Subcutaneous adipose tissue (tissue), 4 donors: Measurements from ENCODE around the gene GPR153. TPM values are rescaled to one million over a fixed set of nuclear protein-coding genes. Genes with fewer than 3 reads are reported as not detected.

ENCODE experiments used
- total RNA-seq, 4 donors: library from RNA; depleted of rRNA; stranded (reverse); fragments of >200 nt; gene quantifications; one replicate each; pipeline ENCODE4 v1.1.0, GENCODE V29; 2016
- TF ChIP-seq, protein P1 (sequence below): fragments of 450-650 bp; IDR thresholded peaks from one replicate; pipeline ENCODE4 v1.5.1; 2016; ENCODE audit warnings: low read depth, mild to moderate bottlenecking, control low read depth, antibody characterized with exemption, moderate library complexity

Gene GPR153
- total RNA-seq, 4 donors from 2014 or later, result 8.2 to 37.9 (median 16.0) TPM

DNA sequence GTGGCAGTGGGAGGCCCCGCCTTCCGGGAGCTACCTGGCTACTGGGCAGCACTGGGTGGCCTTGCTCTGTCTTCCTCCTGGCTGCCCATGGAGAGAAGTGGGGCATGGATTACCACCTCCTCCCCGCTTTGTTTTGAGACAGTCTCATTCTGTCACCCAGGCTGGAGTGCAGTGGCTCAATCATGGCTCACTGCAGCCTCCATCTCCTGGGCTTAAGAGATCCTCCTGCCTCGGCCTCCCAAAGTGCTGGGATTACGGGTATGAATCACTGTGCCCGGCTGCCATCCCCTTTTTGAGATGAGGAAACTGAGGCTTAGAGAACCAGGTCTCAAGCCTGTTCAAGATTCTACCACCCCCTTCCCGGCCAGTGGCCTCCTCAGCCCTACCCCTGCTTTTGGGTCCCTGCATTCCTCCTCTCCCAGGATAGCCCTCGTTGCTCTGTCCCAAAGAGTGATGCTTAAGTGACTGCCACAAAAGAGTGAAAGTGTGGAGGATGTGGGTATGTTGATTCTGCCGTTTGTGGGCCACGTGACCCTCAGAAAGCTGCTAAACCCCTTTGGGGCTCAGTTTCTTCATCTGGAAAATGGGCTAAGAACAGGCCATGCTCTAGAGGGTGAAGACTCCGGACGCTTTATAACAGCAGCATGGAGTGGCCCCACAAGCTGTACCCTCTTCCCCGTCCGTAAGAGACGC lies 9.1 kb downstream of the GPR153 start:
- TF ChIP-seq, protein P1, sequence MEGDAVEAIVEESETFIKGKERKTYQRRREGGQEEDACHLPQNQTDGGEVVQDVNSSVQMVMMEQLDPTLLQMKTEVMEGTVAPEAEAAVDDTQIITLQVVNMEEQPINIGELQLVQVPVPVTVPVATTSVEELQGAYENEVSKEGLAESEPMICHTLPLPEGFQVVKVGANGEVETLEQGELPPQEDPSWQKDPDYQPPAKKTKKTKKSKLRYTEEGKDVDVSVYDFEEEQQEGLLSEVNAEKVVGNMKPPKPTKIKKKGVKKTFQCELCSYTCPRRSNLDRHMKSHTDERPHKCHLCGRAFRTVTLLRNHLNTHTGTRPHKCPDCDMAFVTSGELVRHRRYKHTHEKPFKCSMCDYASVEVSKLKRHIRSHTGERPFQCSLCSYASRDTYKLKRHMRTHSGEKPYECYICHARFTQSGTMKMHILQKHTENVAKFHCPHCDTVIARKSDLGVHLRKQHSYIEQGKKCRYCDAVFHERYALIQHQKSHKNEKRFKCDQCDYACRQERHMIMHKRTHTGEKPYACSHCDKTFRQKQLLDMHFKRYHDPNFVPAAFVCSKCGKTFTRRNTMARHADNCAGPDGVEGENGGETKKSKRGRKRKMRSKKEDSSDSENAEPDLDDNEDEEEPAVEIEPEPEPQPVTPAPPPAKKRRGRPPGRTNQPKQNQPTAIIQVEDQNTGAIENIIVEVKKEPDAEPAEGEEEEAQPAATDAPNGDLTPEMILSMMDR, result no peak

DNA sequence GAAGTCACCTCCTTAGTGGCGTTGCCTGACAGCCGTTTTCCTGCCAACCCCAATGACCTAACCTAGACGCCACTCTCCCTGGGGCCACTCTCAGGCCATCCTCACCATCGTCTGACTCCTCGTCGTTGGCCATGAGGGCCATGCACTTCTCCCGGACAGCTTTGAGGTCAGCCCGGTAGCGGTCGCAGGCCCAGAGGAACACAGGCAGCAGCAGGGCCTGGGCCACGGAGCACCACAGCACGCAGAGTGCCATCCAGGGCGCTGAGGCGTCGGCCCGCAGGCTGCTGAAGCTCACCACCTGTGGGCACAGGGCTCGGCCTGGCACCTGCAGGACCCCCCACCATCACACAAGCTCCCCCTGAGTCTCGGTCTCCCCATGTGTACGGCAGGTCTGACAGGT lies 9.7 kb downstream of the GPR153 start:
- TF ChIP-seq, protein P1, result no peak

DNA sequence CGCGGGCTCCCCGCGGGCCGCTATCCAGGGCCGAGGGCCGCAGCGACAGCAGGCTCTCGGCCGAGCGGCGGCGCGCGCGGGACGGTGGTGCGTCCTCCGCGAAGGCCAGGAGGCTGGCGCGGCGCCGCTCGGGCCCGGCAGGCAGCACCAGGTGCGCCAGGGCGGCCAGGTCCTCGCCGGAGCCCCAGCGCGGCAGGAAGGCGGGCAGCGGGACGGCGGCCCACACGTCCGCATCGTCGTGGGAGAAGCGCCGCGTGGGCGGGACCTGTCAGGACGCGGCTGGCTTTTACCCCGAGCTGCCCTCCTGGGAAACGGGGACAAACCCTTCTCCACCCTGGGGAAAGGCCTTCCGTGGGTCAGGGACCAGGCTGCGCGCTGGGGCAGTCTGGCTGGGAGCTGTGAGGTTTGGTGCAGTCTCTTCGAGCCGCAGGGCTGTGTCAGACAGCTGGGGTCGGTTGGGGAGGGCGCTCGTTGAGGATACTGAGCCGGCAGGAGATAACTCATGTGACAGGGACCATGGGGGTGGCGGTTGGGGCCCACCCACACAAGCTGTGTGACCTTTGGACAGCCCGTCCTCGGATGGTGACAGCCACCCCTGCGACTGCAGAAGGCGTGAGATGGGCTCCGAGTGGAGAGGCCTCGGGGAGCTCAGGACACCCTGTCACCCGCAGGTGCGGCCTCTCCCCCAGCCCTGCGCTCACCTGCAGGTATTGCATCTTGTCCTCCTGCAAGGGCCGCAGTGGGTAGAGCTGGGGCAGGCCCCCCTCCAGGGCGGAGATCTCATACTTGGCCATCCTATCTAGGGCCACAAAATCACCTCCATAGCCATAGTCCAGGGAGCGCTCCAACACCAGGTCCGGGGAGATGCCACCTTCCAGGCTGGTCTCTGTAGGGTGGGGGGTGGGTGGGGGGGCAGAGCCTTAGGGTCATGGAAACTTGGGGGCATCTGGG lies 10.9 kb downstream of the GPR153 start:
- TF ChIP-seq, protein P1, result no peak

DNA sequence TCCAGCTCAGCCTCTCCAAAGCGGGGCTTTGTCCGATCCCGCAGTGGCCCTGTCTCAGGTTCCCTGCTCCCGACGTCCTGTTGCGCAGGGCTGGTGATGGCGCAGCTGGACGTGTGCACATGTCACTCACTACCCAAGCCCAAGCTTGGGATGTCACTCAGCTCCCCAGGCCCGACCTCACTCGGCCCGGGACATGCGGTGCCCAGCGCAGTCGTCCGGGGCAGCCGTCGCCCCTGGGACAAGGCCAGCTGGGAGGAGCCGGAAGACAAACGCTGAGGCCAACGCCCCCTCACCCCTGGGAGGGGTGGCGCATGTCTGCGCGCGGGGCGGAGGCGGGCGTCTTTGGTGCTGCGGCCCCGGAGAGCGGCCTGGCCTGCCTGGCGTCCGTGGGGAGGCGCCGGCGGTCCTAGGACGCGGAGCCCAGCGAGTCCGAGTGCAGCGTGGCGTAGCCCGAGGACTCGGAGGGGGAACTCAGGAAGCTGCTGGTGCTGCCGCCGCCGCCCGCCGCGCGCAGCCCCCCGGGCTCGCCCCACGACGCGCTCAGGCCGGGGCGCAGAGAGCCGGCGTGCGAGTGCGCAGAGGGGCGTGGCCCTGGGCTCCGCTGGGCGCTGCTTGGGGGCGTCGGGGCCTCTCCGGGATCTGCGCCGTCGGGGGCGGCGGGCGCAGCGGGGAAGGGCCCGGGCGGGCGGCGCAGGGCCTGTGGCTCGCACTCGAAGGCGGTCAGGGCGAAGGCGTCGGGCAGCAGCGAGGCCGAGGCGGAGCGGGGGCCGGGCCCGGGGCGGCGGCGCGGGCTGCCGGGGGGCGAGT lies 11.8 kb downstream of the GPR153 start:
- TF ChIP-seq, protein P1, result no peak

DNA sequence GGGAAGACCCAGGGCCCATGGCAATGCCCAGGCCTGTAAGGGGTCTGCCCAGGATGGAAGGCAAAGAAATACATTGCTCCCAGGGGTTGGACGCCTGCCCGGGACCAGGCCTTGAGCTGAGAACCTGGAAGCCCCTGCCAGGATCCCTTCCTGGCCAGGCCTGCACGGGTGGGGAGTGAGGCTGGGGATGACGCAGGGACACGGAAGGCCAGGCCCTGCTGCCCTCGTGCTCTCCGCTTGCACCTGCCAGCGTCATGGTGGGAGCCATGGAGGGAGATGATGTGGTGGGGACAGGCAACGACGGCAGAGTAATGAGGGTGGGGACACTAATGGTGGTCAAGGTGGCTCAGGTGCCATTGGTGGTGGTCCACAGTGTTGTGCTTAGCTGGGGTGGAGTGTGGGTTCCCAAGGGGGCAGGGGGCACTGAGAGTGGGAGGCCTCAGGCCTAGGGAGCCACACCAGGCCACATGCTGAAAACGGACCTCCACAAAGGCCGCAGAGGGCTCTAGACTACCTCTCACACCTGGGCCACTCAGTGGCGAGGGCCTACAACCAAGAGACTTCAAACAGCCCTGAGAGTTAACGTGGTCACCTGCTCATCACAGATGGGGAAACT lies 12.6 kb downstream of the GPR153 start:
- TF ChIP-seq, protein P1, result no peak

DNA sequence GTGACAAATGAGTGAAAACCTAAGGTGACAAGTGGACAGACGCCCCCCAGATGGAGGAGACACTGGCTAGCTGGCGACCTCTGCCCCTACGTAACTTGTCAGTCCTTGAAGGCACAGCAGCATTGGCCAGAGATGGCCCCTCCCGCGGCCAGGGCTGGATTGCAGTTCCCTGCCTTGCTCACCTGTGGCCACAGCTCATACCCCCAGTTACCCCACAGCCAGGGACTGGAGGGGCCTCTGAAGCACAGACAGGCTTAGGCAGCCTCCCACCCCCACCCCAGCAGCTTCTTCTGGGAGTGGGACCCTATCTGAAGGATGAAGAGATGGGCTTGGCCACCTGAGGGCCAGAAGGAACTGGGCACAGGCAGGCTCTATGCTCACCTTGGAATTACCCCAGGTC lies 13.2 kb downstream of the GPR153 start:
- TF ChIP-seq, protein P1, result no peak
